Left lobe of liver (tissue), 2 donors: Measurements from ENCODE around the gene SPTB. TPM values are rescaled to one million over a fixed set of nuclear protein-coding genes. Genes with fewer than 3 reads are reported as not detected.

Experiments
- ATAC-seq: fragments of 200-7000 bp; cut with Tn5 transposase; one replicate; pipeline ENCODE4 v1.9.1; 2020; ENCODE audit warnings: mild to moderate bottlenecking, moderate library complexity
- DNase-seq: peaks from one replicate; pipeline ENCODE4 v3.0.0-alpha.2; 2020; ENCODE audit warnings: low spot score
- total RNA-seq: library from RNA; stranded (reverse); gene quantifications from one replicate; pipeline ENCODE4 v1.2.1, GENCODE V29; 2021
- donor health status: DM: no; HTN: no; CAD: no; lungs with moderate emphysema.
- donor health status: DM: no; HTN: yes; CAD: no.

The SPTB gene
- total RNA-seq, 1 donor from 2014 or later = 0.35 TPM

DNA sequence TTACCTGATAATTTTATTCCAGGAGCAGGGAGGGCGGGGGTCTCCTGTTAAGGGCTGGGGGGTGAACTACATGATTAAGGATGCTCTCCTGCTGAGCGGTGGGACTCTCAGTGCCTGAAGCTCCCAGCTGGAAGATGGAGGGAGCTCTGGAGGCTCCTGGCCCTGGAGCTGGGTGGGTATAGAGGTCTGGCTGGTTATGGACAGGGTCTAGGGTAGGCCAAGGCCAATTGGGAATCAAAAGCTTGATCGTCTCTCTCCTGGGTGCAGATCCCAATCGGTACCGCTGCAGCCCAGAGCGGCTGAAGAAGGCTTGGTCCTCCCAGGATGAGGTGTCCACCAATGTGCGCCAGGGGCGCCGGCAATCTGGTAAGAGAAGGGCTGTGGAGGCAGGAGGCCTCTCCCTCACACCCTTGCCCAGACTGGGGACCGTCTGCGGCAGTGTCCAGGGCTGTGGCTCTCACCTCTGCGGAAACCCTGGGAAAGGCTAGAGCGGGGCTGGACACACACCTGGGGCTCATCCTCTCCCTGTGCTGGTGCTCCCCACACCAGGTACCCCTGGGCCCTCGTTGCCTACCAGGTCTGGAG is 147.1 kb downstream of the SPTB start:
- no peak for DNase-seq
- no peak for ATAC-seq

DNA sequence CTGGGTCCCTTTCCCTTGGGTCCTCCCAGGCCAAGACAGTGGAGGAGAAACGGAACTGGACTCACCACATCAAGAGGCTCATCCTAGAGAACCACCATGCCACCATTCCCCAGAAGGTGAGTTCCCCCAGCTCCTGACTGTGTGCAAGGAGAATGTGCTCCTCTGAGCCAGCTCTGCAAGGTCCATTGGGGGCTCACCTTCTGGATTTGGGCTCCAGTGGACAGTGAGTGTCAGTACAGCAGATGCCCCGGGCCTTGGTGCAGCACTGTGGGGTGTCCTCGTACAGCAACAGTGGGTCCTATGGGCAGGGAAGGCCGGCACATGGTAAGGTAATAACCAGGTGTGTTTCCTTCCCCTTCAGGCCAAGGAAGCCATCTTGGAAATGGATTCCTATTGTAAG is 147.6 kb downstream of the SPTB start:
- ATAC-seq (no peak), DNase-seq (no peak)

DNA sequence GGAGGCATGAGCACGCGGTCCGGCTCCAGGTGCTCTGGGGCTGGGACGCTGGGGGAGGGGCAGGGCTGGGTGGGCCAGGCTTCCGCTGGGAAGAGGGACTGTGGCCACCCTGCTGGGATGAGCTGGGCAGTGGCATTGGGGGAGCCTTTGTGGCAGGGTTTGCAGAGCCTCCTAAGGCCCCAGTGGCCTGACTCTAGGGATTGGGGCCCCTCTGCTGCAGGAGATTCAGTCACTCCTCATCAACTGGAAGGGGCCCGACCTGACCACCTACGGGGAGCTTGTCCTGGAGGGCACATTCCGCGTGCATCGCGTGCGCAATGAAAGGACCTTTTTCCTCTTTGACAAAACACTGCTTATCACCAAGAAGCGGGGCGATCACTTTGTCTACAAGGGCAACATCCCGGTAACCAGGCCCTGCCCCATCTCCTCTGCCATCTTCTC is 148.5 kb downstream of the SPTB start:
- no peak for ATAC-seq
- DNase-seq = no peak

DNA sequence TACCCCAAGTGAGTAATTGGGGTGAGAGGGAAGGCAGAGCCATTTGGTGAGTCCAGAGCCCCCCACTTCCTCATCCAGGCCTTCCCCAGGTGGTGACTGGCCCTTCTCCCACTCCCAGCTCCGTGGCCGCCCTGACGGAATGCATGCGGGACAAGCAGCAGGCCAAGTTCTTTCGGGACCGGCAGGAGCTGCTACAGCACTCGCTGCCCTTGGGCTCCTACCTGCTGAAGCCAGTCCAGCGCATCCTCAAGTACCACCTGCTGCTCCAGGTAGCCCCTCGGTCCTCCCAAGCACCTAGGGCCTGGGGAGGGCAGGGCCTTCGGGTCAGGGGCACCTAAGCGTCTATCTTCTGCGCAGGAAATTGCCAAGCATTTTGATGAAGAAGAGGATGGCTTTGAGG is 149.0 kb downstream of the SPTB start:
- ATAC-seq = no peak
- no peak for DNase-seq

DNA sequence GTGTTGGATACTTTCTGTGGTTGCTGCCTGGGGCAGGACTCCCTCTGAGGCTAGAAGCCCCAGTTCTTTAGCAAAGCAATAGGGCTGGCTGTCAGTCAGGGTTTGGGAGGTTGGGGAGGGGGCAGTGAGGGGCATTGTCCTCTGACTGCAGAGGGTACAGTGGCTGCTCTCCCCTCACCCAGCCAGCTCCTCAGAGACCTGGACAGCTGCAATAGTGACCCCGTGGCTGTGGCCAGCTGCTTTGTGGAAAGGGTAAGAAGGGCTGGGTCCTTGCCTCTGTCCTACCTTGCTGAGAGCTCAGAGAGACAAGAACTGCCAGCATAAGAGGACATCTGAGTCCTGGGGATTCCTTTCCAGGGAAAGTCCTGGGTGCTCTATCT is 149.7 kb downstream of the SPTB start:
- DNase-seq = no peak
- no peak for ATAC-seq

DNA sequence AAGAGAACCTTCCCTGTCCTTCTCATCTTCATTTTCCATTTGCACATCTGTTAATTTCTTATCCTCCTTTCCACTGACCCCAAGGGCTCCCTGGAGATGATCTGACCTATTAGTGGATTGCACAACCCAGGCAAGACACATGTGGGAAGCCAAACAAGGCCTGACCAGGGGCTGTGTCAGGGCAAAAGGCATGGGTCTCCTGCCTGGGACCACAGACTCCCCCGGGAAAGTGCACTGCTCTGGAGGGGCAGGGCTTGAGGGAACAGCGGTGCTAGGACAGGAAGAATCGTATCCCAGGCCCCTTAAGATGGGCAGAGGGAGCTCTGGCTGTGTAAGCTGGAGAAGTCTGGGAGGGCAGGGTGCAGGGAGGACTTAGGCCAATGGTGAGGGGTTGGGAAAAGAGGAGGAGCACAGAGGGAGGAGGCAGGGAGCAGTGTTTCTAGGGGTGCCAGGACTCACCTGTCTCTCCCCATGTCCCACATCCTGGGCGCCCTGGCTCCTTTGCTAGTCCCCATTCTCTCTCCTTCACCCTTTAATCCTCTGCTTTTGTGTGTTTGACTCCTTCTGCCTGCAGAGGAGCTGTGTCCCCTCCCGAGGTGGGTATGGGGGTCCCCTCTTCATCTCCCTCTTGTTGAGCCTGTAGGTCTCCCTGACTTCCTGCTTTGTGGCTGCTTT is 150.2 kb downstream of the SPTB start:
- DNase-seq = no peak
- ATAC-seq = no peak

DNA sequence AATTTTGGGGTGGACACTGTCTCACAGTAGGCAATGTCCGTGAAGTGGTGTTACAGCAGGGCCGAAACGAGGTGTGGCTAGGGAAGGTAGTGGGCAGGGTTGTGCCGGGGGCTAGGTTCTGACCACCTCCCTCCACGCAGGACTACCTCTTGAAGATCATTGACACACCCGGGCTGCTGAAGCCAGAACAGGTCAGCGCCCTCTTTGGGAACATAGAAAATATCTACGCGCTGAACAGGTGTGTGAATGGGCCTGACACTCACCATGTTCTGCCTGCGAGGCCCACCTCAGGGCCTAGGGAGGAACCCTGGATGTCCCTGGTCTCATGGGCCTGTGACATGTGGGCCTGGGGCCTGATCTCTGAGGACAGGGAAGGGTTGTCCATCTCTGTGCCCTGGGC is 150.9 kb downstream of the SPTB start:
- DNase-seq (no peak), ATAC-seq (no peak)

DNA sequence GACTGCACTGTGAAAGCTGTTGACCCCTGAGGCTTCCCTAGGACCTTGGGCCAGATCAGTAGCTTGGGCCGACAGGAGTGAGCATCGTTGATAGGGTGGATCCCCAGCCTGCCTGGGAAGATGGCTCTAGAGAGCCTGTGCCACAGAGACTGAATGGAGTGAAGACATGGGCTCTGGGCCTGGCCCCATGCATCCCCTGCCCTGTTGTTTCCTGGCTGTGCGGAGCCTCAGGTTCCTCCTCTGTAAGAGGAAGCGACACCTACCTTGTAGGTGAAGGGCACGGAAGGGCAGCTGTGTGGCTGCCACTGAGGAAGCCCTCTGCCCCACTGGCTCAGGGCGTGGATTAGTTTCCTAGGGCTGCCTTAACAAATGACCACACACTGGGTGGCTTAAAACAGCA is 151.6 kb downstream of the SPTB start:
- no peak for DNase-seq

DNA sequence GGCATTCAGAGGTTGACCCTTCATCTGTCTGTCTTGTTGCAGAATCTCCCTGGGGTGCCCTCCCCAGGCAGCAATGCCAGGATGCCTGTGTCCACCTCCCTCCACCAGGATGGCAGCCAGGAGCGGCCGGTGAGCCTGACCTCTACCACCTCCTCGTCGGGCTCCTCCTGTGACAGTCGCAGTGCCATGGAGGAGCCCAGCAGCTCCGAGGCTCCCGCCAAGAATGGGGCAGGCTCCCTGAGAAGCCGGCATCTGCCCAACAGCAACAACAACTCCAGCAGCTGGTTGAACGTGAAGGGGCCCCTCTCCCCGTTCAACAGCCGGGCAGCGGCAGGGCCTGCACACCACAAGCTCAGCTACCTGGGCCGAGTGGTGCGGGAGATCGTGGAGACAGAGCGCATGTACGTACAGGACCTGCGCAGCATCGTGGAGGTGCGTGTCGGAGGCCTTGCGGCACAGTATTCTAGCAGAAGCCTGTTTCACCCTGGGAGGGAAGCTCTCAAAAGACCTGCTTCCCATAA is 152.1 kb downstream of the SPTB start:
- DNase-seq (no peak), ATAC-seq (no peak)

More for the DNA sequence above, 151.6 kb downstream of the SPTB start:
- ATAC-seq = no peak

DNA sequence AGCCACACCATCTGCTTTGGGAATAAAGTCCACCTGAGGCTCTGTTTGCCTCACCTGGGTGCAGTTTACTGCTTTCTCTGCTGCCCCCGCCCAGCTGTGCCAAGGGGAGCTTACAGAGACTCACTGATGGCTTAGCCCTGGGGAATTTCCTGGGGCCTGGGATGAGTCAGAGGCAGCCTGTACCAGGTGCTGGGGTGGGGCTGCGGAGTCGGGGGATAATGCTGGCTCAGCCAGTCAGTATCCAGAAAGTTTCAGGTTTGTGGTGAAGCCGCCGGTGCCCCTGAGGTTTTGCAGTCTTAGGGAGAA is 153.2 kb downstream of the SPTB start:
- DNase-seq (no peak), ATAC-seq (peak; percentile 14)

DNA sequence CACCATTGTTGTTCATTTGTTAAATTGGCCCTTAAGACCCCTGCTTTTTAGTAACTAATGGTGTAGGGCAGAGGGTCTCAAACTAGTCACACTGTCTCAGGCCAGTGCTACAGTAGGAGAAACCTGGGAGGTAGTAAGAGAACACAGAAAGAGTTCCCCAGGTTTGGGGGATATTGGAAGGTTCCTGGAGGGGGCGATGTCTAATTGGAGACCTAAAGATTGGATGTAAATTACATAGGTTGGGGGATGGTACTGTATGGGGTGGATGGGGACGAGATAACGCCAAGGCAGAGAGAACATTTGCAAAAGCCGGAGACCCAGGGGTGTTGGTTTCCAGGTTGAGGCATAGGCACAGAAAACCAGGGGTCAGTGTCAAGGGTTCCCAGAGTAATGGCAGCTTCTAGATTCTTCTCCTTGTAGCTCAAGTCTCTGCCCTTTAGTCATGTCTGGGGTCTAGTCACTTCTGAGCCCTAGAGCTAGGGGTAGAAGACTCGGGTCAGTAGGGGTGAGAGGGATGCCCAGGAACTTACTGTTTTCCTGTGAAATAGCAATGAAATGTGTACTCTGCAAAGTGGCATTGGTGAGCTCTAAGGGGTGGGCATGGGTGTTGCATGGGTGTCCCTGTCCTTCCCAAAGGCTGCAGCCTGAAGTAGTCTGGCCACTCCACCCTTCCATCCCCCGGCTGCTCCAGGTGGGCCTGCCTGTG is 153.7 kb downstream of the SPTB start:
- no peak for ATAC-seq
- no peak for DNase-seq

DNA sequence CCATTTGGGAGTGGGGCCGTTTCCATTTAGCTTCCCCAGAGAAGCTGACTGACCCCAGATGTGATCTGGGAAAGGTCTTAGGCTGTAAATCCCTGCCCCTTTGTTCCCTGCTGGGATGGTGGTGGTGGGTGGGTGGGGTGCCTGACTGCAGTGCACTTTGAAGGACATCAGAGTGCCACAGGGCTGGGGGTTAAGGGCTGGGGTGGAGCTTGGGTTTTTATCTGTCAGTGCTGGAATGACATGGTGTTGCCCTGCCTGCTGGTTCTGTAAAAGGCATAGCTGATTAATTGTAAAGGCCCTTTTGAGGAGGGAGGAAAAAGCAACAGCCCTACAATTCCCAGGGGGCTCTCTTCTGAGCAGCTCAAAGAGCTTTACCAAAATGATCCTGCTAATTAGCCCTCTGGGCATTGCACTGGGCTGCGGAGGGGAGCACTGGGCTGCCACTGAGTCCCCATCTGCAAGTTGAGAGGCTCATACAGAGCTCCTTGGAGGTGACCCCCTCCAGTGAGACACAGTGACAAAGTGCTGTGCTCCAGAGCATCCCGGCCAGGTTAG is 154.4 kb downstream of the SPTB start:
- ATAC-seq (no peak), DNase-seq (no peak)

DNA sequence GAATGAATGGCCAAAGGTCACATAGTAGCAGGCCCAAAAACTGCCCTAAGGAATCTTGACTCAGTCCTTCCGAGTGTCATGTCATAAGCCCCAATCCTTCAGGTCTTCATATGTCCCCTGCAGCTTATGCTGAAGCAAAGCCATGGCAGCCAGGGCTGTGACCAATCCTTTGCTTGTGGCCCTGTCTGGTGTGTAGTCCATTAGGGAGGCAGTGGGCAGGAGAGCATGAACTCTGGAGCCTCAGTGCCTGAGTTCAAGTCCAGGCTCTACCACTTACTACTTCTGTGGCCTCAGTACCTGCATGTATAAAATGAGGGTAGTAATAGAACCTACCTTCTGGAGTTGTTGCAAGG is 155.2 kb downstream of the SPTB start:
- DNase-seq = no peak
- ATAC-seq = no peak

DNA sequence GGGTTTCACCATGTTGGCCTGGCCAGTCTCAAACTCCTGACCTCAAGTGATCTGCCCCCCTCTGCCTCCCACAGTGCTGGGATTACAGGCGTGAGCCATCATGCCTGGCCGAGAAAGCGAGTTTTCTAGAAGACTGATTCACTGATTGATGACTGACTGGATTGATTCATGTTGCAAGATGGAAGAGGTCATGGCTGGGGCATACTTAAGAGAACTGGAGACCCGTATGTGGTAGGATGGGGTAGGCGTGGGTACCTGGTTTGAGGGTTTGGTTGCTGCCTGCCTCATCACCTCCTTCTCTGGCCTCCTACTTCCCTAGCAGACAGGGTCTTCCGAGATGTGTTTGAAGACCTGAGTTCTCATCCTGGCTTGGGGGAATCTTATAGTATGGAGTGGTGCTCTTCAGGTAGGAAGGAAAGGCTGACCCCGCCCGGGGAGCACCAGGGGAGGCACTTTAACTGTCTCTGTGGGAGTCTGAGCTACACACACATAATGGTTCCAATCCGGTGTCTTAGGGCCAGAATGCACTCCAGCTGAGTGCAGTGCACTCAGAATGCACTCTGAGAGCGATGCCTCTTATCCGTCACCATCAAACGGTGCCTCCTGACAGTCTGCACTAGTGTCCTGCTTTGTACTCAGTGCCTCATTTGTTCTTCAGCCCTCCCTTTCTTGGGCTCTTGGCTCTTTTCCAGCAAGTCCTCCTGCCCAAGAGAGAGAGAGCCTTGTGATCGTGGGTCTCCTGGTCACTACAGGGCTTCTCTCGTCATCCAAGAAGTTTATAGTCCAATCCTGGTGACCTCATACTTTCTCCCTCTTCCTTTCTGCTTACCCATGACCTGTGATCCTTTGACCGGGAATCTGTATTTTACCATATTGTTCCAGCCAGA is 155.8 kb downstream of the SPTB start:
- no peak for DNase-seq
- no peak for ATAC-seq

DNA sequence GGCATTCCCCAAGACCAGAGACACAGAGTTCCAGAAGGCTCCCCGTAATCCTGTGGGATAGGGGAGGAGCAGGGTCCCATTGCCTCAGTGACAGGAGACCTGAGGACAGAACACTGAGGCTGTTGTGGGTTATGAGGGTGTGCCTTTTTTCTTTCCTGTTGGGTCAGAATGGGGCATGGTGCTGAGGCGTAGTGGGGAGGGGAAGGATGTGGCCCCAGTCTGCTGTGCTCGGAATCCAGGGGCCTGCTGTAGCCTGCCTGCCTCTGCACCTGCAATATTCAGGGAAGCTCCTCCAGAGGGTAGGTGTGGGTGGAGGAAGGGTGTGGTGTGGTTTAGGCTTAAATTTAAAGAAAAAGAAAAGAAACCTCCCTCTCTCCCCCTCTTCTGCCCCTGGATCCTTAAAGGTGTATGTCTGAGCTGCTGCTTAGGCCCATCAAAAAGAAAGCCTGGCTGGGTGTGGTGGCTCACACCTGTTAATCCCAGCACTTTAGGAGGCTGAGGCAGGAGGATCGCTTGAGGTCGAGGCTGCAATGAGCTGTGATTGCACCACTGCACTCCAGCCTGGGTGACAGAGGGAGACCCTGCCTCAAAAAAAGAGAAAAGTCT is 156.8 kb downstream of the SPTB start:
- ATAC-seq (no peak), DNase-seq (no peak)

DNA sequence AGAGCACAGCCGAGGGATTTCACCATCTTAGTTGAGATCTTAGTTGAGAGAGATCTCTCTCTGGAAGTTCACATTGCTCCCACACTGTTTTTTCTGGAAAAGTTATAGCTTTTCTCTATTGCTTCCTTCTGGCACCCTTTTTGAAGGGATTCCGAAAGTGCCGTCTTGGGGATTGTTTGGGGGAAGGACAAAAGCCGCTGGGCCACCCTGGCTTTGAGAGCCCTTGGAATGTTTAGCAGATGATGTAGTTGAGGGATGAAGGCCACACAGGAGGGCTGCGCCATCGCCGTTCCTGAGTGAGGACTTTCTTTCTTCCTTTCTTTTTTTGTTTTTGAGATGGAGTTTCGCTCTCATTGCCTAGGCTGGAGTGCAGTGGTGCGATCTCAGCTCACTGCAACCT is 157.8 kb downstream of the SPTB start:
- DNase-seq (no peak), ATAC-seq (no peak)

DNA sequence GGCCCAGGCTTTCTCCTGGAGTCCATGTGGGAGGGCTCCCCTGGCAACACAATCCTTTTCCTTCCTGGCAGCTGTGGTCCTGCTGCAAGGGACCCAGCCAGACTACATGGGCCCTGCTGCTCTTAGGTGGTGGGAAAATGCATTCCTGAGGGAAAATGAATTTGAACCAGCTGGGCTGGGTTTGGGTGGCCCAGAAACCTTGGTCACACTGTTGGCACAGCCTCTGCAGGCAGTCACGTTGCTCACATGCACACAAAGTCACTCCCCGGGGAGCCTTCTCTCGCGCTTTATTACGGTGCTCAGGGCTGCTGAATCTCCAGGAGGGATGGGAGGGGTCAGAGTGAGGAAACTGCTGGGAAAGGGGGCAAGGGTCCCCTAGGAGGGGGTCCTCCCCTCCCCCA is 158.3 kb downstream of the SPTB start:
- DNase-seq (peak; percentile 72), ATAC-seq (peak; percentile 77)

DNA sequence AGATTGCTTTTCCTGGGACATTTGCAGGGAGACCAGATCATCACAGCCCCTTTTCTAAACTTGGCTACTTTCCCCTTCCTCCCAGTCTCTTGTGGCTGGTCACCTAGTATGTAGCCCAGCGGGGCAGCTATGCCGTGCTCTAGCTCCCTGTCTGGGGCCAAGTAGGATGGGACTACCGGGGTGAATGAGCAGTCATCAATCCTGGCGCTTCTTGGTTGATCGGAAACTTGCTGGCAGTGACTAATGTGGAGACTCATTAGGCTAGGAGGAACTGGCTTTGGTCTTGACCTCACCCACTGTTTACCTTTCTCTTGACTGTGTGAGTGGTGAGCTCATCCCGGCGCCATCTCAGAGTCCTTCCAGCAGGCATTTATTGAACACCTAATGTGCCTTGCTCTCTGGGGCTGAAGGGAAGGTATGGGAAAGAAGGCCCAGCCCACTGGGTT is 159.6 kb downstream of the SPTB start:
- no peak for DNase-seq
- peak; percentile 64 for ATAC-seq

DNA sequence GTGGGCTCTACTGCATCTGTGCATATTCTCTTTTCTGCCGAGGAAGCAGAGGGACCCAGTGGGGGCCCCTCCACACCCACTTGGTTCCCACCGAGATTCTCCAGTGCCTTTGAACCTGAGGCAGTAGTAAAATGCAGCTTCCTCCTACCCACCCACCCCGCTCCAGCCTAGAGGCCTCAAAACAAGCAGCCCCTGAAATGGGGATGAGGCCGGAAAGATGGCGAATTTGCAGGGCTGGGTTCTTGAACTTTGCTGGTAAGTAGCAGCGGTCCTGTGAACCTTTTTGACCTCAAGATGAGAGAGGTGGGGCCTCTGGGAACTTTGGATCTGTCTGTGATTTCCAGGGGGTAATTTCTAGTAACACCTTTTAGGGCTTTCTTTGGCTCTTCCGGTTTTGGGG is 160.1 kb downstream of the SPTB start:
- DNase-seq (no peak), ATAC-seq (no peak)

DNA sequence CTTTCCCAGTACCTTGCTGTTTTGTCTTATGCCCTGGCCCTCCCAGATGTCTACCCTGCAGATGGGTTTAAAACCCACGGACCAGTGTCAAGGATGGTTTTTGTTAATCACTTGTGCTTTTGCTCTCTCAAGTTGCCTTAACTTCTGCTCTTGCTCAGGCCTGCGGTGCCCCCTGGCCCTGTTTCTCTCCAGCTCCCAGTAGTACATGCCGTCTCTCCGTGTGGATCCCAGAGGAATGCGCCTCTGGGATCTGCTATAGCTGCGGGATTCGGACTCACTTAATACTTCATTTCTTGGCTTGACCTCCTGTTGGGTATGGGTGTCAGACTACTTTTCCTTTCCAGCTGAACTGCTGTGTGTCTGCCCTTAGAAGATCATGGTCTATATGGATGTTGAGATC is 160.9 kb downstream of the SPTB start:
- DNase-seq (no peak), ATAC-seq (no peak)

DNA sequence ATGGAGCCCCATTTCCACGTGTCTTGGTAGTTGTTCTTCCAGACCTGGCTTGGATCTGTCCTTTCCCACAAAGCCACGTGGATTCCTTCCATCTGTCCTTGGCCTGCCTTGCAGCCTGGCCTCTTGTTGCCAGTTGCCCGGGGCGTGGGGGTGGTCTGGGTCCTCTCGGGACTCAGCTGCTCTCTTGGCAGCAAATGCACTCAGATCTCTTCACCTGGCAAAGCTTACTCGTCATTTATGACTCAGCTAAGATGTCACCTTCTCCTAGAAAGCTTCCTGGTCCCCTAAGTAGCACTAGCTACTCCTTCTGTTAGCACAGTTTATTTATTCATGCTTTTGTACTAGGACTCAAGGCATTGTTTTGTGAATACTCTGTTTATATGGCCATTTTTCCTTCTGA is 161.8 kb downstream of the SPTB start:
- ATAC-seq = peak; percentile 23
- DNase-seq = peak; percentile 66
